Measurements from ENCODE around the gene SETBP1. TPM values are rescaled to one million over a fixed set of nuclear protein-coding genes. Genes with fewer than 3 reads are reported as not detected.

SETBP1 gene
- total RNA-seq, 1 experiment from 2014 or later, result 0.05 TPM

DNA sequence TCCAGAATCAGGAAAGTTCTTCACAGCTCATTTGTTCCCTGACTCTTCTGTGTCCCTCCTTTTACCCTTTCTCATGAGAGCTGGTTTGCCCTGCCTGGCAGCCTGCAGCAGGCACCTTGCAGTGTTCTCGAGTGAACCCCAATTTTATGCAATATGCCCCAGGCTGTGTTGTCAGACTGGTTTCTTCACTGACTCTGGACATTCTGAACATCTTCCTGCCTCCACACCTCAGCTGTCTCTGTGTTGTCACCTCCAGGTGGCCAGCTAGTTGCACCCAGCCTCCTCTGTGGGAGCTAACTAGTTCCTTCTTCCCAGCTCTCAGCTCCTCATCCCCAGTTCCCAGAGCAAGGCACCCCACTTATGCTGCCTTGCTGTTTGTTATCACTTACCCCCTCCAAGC, 5.5 kb downstream of the SETBP1 start (continued):
- TF ChIP-seq, protein P1, sequence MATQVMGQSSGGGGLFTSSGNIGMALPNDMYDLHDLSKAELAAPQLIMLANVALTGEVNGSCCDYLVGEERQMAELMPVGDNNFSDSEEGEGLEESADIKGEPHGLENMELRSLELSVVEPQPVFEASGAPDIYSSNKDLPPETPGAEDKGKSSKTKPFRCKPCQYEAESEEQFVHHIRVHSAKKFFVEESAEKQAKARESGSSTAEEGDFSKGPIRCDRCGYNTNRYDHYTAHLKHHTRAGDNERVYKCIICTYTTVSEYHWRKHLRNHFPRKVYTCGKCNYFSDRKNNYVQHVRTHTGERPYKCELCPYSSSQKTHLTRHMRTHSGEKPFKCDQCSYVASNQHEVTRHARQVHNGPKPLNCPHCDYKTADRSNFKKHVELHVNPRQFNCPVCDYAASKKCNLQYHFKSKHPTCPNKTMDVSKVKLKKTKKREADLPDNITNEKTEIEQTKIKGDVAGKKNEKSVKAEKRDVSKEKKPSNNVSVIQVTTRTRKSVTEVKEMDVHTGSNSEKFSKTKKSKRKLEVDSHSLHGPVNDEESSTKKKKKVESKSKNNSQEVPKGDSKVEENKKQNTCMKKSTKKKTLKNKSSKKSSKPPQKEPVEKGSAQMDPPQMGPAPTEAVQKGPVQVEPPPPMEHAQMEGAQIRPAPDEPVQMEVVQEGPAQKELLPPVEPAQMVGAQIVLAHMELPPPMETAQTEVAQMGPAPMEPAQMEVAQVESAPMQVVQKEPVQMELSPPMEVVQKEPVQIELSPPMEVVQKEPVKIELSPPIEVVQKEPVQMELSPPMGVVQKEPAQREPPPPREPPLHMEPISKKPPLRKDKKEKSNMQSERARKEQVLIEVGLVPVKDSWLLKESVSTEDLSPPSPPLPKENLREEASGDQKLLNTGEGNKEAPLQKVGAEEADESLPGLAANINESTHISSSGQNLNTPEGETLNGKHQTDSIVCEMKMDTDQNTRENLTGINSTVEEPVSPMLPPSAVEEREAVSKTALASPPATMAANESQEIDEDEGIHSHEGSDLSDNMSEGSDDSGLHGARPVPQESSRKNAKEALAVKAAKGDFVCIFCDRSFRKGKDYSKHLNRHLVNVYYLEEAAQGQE (IDR thresholded peaks at IDR 0.05; ENCODE audit: low read depth), result no peak
- TF ChIP-seq ELF1 (IDR thresholded peaks at IDR 0.05; ENCODE audit: borderline replicate concordance, low read depth), result no peak
- no peak for TF ChIP-seq ZFX (IDR thresholded peaks at IDR 0.05)
- TF ChIP-seq EZH2phosphoT487 (IDR thresholded peaks at IDR 0.05; ENCODE audit: borderline replicate concordance), result no peak
- no peak for TF ChIP-seq POLR2A (IDR thresholded peaks at IDR 0.05; ENCODE audit: borderline replicate concordance, extremely low read depth, insufficient read depth, insufficient read length)

DNA sequence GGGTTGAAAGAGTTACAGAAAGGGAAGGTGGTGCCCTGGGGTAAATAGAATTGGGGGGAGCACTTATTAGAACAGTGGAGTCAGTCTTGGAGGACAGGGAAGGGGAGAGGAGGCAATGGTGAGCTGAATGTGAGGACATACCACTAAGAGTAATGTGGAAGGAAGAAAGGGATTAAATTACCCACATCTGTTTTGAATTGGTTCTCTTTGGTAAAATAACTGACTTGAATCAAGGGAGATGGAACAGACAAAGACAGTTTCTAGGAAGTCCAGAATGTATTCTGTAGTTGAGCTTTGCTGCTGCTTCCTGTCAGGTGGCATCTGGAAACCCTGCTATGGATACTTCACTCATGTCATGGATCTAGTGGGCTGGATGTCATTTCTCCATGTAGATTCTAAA, 6.7 kb downstream of the SETBP1 start:
- H3K4me1 ChIP-seq (ENCODE audit: control insufficient read depth in 1 of 2, insufficient read depth in 2 of 2, low read length in 2 of 2), result no peaks in the 10 kb centered on the region
- H3K36me3 ChIP-seq (ENCODE audit: control insufficient read depth in 1 of 2, insufficient read depth in 2 of 2, low read length in 2 of 2), result no peaks in the 10 kb centered on the region
- H4K20me1 ChIP-seq (ENCODE audit: insufficient read depth), result no peaks in the 10 kb centered on the region
- no peaks in the 10 kb centered on the region for H3K79me2 ChIP-seq (ENCODE audit: insufficient read depth, low read length)
- ChIA-PET RAD21 (ENCODE audit: low non-redundant PET in 1 of 2, low total read pairs in 2 of 2, uncharacterized antibody in 2 of 2, unreplicated experiment in 2 of 2) (no interaction called here), CTCF (no interaction called here), POLR2A (no interaction called here)
- no peak for TF ChIP-seq CBX3 (IDR thresholded peaks at IDR 0.05; ENCODE audit: low read depth)
- TF ChIP-seq TCF7L2 (IDR thresholded peaks at IDR 0.05; ENCODE audit: borderline replicate concordance, extremely low read depth, insufficient read depth, insufficient read length), result no peak
- no peak for TF ChIP-seq SIN3A (IDR thresholded peaks at IDR 0.05; ENCODE audit: low read depth)
- TF ChIP-seq EGR1 (IDR thresholded peaks at IDR 0.05; ENCODE audit: low read depth), result no peak
- TF ChIP-seq ZFX (IDR thresholded peaks at IDR 0.05), result no peak
- TF ChIP-seq POLR2A (IDR thresholded peaks at IDR 0.05; ENCODE audit: borderline replicate concordance, extremely low read depth, insufficient read depth, insufficient read length), result no peak
- TF ChIP-seq, protein P2, sequence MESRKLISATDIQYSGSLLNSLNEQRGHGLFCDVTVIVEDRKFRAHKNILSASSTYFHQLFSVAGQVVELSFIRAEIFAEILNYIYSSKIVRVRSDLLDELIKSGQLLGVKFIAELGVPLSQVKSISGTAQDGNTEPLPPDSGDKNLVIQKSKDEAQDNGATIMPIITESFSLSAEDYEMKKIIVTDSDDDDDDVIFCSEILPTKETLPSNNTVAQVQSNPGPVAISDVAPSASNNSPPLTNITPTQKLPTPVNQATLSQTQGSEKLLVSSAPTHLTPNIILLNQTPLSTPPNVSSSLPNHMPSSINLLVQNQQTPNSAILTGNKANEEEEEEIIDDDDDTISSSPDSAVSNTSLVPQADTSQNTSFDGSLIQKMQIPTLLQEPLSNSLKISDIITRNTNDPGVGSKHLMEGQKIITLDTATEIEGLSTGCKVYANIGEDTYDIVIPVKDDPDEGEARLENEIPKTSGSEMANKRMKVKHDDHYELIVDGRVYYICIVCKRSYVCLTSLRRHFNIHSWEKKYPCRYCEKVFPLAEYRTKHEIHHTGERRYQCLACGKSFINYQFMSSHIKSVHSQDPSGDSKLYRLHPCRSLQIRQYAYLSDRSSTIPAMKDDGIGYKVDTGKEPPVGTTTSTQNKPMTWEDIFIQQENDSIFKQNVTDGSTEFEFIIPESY (IDR thresholded peaks at IDR 0.05; ENCODE audit: extremely low read depth, insufficient replicate concordance, low read length), result no peak
- TF ChIP-seq EZH2 (IDR thresholded peaks at IDR 0.05), result no peak
- H3K27ac ChIP-seq (ENCODE audit: low read depth, low read length), result no peak overlapping the region
- intact Hi-C loops (cut with micrococcal nuclease), result no loop called here
- no TSS peak for BruUV-seq (replicated peaks)
- no peak overlapping the region for H2AFZ ChIP-seq (ENCODE audit: low read depth, low read length, poor library complexity, severe bottlenecking)
- ATAC-seq (no peak), DNase-seq (ENCODE audit: low read depth, low spot score) (no peak)
- H3K27me3 ChIP-seq (ENCODE audit: insufficient read depth, low read length), result no peaks in the 10 kb centered on the region
- H3K9me3 ChIP-seq (ENCODE audit: control insufficient read depth in 1 of 2, insufficient read depth in 1 of 2, low read depth in 1 of 2, low read length in 2 of 2), result peaks cover 5 to 35% of the 10 kb centered on the region in 2 experiments; a peak in 2 of 4 replicates
- no peak overlapping the region for H3K4me3 ChIP-seq (replicated peaks in 1 of 2; ENCODE audit: low read depth in 1 of 2, low read length in 2 of 2)
- H3K9ac ChIP-seq (ENCODE audit: low read length), result no peak overlapping the region
- no peak overlapping the region for H3K4me2 ChIP-seq (ENCODE audit: low read length)
- no peaks in the 10 kb centered on the region for H3K9me2 ChIP-seq (ENCODE audit: insufficient read depth)
